HepG2 (cell line): ENCODE measurements around the gene RABGGTA. TPM values are rescaled to one million over a fixed set of nuclear protein-coding genes. Genes with fewer than 3 reads are reported as not detected.

Experiments
- CAMTA2 ChIP-seq: sonication (generic); formaldehyde crosslinking; IDR thresholded peaks from 2 replicates; pipeline ENCODE4 v1.4.0; 2020; ENCODE audit warnings: mild to moderate bottlenecking, missing genetic modification reagents, borderline replicate concordance
- EP300 ChIP-seq, 3 experiments: sonication (generic) in 1 of 3; formaldehyde crosslinking in 1 of 3; IDR thresholded peaks; 2 replicates each; pipeline versions ENCODE4 v1.5.1 to v1.6.1; 2011 to 2020; ENCODE audit warnings: low read depth in 2 of 3, low read length in 2 of 3, borderline replicate concordance in 1 of 3, improper control_type of control experiment in 1 of 3, mild to moderate bottlenecking in 1 of 3, missing genetic modification reagents in 1 of 3, moderate library complexity in 1 of 3
- JUND ChIP-seq: sonication (generic); formaldehyde crosslinking; IDR thresholded peaks from 2 replicates; pipeline ENCODE4 v1.8.0; 2022; ENCODE audit warnings: mild to moderate bottlenecking, missing genetic modification reagents
- KLF16 ChIP-seq, 2 experiments: sonication (generic) in 1 of 2; formaldehyde crosslinking in 1 of 2; IDR thresholded peaks; 2 replicates each; pipeline versions ENCODE4 v1.6.1 to v1.8.0; 2016 to 2023; ENCODE audit warnings: missing genetic modification reagents in 2 of 2, missing compliant biosample characterization in 1 of 2
- MTF2 ChIP-seq: sonication (generic); formaldehyde crosslinking; IDR thresholded peaks from 2 replicates; pipeline ENCODE4 v1.5.0; 2020; ENCODE audit warnings: missing genetic modification reagents, borderline replicate concordance
- MXD4 ChIP-seq: IDR thresholded peaks from 2 replicates; pipeline ENCODE4 v1.6.1; 2016; ENCODE audit warnings: mild to moderate bottlenecking, missing biosample characterization, missing genetic modification reagents
- MYNN ChIP-seq: sonication (generic); formaldehyde crosslinking; IDR thresholded peaks from 2 replicates; pipeline ENCODE4 v1.4.0; 2020; ENCODE audit warnings: mild to moderate bottlenecking, low read depth, missing genetic modification reagents
- NBN ChIP-seq: fragments of 450-650 bp; conservative IDR thresholded peaks from 2 replicates; pipeline ENCODE4 v1.6.1; 2017
- PCBP1 ChIP-seq: fragments of 200-400 bp; formaldehyde crosslinking; IDR thresholded peaks from 2 replicates; pipeline ENCODE4 v1.6.1; 2017; ENCODE audit warnings: mild to moderate bottlenecking, low read depth, low read length, borderline replicate concordance
- RNF2 ChIP-seq: fragments of 450-650 bp; conservative IDR thresholded peaks from 2 replicates; pipeline ENCODE4 v1.6.1; 2016; ENCODE audit warnings: low read depth
- ZFYVE20 ChIP-seq: sonication (generic); formaldehyde crosslinking; IDR thresholded peaks from 2 replicates; pipeline ENCODE4 v1.8.0; 2023; ENCODE audit warnings: low read depth, mild to moderate bottlenecking, moderate library complexity, missing genetic modification reagents, borderline replicate concordance
- ZNF431 ChIP-seq: sonication (generic); formaldehyde crosslinking; IDR thresholded peaks from 2 replicates; pipeline ENCODE4 v1.9.0; 2022; ENCODE audit warnings: missing genetic modification reagents, low read depth, mild to moderate bottlenecking, borderline replicate concordance
- ZNF737 ChIP-seq: sonication (generic); formaldehyde crosslinking; IDR thresholded peaks from 2 replicates; pipeline ENCODE4 v1.5.0; 2020; ENCODE audit warnings: missing genetic modification reagents, mild to moderate bottlenecking, borderline replicate concordance
- polyA plus RNA-seq, 8 experiments: library from polyadenylated mRNA; depleted of rRNA in 3 of 8; stranded (reverse) in 7 of 8; unstranded in 1 of 8; fragments of >200 nt; fragmentation: Illumina TruSeq in 4 of 8; extraction: Trizol in 4 of 8; gene quantifications; 2 replicates each; pipeline versions ENCODE4 v1.2.1 to v1.2.3, GENCODE V29; 2011 to 2016; ENCODE audit warnings: low read depth in 4 of 8, missing spikeins in 1 of 8, mixed read lengths in 1 of 8; ENCODE audit not compliant: insufficient read depth in 1 of 8
- total RNA-seq, 5 experiments: library from RNA; depleted of rRNA; stranded (reverse); fragments of >200 nt; fragmentation: Illumina TruSeq; extraction: Trizol; gene quantifications; 2 replicates each; pipeline ENCODE4 v1.2.3, GENCODE V29; 2016; ENCODE audit warnings: low read depth in 1 of 5
- TF ChIP-seq, protein P1 (sequence below): sonication (generic); formaldehyde crosslinking; IDR thresholded peaks from one replicate; pipeline ENCODE4 v1.5.1; 2020; ENCODE audit warnings: mild to moderate bottlenecking, missing genetic modification reagents; ENCODE audit errors: not compliant biosample characterization
- TF ChIP-seq, protein P2 (sequence below): sonication (generic); formaldehyde crosslinking; IDR thresholded peaks from 2 replicates; pipeline ENCODE4 v1.4.0; 2020; ENCODE audit warnings: missing genetic modification reagents
- TF ChIP-seq, protein P3 (sequence below): sonication (generic); formaldehyde crosslinking; IDR thresholded peaks from 2 replicates; pipeline ENCODE4 v1.5.1; 2020; ENCODE audit warnings: mild to moderate bottlenecking, missing genetic modification reagents, borderline replicate concordance

The RABGGTA gene
- total and polyA plus RNA-seq, 2 of the 13 experiments (the other 11 are each of a cell fraction or from before 2014, with no cell fraction given) = 57.9 to 90.8 TPM

DNA sequence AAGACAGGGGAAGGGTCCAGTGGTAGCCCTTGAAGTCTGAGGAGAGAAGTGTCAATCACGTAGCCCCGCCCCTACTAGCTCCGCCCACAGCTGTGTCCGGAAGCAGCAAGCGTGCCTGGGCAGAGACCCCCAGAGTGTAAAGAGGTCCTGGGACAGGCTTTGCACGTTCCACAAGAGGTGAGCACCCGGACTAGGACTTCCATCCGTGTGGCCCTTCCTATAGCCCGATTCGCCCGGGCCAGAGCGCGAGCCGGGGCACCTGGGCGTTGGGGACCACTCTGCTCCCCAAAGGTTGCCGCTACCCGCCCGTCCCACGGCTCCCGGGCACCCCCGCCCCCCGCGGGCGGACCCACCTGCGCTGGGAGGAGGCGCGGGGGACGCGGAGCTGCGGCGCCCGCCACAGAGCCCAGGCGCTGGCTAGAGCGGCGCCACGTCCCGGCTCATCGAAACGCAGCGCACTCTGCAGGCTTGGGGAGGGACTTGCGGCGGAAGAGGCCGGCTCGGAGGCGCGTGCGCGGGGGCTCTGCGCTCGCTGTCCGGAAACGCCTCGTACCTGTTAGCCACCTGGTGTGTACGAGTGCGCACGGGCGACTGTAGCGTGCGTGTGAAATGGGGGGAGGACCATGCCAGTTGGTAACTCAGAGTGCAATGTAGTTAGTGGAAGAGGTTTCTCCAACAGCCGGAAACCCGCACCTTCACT is at the start of gene RABGGTA (continued):
- TF ChIP-seq, protein P1, sequence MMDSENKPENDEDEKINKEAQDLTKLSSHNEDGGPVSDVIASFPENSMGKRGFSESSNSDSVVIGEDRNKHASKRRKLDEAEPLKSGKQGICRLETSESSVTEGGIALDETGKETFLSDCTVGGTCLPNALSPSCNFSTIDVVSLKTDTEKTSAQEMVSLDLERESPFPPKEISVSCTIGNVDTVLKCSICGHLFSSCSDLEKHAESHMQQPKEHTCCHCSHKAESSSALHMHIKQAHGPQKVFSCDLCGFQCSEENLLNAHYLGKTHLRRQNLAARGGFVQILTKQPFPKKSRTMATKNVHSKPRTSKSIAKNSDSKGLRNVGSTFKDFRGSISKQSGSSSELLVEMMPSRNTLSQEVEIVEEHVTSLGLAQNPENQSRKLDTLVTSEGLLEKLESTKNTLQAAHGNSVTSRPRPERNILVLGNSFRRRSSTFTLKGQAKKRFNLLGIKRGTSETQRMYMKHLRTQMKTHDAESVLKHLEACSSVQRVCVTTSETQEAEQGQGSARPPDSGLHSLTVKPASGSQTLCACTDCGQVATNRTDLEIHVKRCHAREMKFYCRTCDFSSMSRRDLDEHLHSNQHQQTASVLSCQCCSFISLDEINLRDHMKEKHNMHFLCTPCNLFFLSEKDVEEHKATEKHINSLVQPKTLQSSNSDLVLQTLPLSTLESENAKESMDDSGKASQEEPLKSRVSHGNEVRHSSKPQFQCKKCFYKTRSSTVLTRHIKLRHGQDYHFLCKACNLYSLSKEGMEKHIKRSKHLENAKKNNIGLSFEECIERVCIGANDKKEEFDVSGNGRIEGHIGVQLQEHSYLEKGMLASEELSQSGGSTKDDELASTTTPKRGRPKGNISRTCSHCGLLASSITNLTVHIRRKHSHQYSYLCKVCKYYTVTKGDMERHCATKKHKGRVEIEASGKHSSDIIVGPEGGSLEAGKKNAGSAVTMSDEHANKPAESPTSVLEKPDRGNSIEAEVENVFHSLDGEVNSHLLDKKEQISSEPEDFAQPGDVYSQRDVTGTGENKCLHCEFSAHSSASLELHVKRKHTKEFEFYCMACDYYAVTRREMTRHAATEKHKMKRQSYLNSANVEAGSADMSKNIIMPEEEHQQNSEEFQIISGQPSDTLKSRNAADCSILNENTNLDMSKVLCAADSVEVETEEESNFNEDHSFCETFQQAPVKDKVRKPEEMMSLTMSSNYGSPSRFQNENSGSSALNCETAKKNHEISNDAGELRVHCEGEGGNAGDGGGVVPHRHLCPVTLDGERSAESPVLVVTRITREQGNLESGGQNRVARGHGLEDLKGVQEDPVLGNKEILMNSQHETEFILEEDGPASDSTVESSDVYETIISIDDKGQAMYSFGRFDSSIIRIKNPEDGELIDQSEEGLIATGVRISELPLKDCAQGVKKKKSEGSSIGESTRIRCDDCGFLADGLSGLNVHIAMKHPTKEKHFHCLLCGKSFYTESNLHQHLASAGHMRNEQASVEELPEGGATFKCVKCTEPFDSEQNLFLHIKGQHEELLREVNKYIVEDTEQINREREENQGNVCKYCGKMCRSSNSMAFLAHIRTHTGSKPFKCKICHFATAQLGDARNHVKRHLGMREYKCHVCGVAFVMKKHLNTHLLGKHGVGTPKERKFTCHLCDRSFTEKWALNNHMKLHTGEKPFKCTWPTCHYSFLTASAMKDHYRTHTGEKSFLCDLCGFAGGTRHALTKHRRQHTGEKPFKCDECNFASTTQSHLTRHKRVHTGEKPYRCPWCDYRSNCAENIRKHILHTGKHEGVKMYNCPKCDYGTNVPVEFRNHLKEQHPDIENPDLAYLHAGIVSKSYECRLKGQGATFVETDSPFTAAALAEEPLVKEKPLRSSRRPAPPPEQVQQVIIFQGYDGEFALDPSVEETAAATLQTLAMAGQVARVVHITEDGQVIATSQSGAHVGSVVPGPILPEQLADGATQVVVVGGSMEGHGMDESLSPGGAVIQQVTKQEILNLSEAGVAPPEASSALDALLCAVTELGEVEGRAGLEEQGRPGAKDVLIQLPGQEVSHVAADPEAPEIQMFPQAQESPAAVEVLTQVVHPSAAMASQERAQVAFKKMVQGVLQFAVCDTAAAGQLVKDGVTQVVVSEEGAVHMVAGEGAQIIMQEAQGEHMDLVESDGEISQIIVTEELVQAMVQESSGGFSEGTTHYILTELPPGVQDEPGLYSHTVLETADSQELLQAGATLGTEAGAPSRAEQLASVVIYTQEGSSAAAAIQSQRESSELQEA (CRISPR knock-in tag) = peak; percentile 99
- TF ChIP-seq MXD4 (peak; percentile 100), MTF2 (CRISPR knock-in tag) (peak; percentile 91), ZFYVE20 (no peak), MYNN (CRISPR knock-in tag) (peak; percentile 87), CAMTA2 (CRISPR knock-in tag) (peak; percentile 99), ZNF431 (CRISPR knock-in tag) (peak; percentile 100), ZNF737 (CRISPR knock-in tag) (peak; percentile 95), RNF2 (peak; percentile 97), EP300 (IDR thresholded peaks at IDR 0.05; ENCODE audit: low read depth in 2 of 2, low read length in 2 of 2) (peak; percentile 76 to 86; a peak in 3 of 4 replicates), EP300 (CRISPR knock-in tag; IDR thresholded peaks at IDR 0.05; ENCODE audit: borderline replicate concordance) (peak; percentile 72), JUND (CRISPR knock-in tag) (peak; percentile 85), KLF16 (CRISPR knock-in tag; IDR thresholded peaks at IDR 0.05) (peak; percentile 97 to 100), PCBP1 (no peak; the same call in 1 of the 2 replicates), NBN (no peak)
- TF ChIP-seq, protein P2, sequence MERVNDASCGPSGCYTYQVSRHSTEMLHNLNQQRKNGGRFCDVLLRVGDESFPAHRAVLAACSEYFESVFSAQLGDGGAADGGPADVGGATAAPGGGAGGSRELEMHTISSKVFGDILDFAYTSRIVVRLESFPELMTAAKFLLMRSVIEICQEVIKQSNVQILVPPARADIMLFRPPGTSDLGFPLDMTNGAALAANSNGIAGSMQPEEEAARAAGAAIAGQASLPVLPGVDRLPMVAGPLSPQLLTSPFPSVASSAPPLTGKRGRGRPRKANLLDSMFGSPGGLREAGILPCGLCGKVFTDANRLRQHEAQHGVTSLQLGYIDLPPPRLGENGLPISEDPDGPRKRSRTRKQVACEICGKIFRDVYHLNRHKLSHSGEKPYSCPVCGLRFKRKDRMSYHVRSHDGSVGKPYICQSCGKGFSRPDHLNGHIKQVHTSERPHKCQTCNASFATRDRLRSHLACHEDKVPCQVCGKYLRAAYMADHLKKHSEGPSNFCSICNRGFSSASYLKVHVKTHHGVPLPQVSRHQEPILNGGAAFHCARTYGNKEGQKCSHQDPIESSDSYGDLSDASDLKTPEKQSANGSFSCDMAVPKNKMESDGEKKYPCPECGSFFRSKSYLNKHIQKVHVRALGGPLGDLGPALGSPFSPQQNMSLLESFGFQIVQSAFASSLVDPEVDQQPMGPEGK (CRISPR knock-in tag) = peak; percentile 94
- TF ChIP-seq, protein P3, sequence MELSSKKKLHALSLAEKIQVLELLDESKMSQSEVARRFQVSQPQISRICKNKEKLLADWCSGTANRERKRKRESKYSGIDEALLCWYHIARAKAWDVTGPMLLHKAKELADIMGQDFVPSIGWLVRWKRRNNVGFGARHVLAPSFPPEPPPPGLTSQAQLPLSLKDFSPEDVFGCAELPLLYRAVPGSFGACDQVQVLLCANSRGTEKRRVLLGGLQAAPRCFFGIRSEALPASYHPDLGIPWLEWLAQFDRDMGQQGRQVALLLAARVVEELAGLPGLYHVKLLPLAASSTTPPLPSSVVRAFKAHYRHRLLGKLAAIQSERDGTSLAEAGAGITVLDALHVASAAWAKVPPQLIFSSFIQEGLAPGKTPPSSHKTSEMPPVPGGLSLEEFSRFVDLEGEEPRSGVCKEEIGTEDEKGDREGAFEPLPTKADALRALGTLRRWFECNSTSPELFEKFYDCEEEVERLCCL (CRISPR knock-in tag) = peak; percentile 98
